ENCODE results near the gene HOXA13.

The HOXA13 gene

GRCh38 chr7:27245124-27245797, 45.4 kb upstream of the HOXA13 start:
- TF ChIP-seq CTCF (IDR thresholded peaks at IDR 0.05) = no peak

- TF ChIP-seq CTCF (IDR thresholded peaks at IDR 0.05) = no peak
Observed at GRCh38 chr7:27244488-27245123, 44.7 kb upstream of the HOXA13 start.

GRCh38 chr7:27243340-27244163, 43.7 kb upstream of the HOXA13 start:
- TF ChIP-seq CTCF (IDR thresholded peaks at IDR 0.05) = no peak

- no peak for TF ChIP-seq CTCF (IDR thresholded peaks at IDR 0.05)
Observed at GRCh38 chr7:27242555-27243339, 42.9 kb upstream of the HOXA13 start, which contains the start of gene EVX1. Gene EVX1, plus strand, starts transcription at chr7:27242802. Its CDS starts 229 bp downstream, at chr7:27243031.

- TF ChIP-seq CTCF (IDR thresholded peaks at IDR 0.05) = no peak
Observed at GRCh38 chr7:27242154-27242553, 42.3 kb upstream of the HOXA13 start.

- no peak for TF ChIP-seq CTCF (IDR thresholded peaks at IDR 0.05)
Observed at GRCh38 chr7:27241189-27242056, 41.5 kb upstream of the HOXA13 start.

Measured in LNCAP (cell line).